Fibroblast of pulmonary artery (primary cell): ENCODE results near the gene C11orf21.

Experiments
- DNase-seq: peaks from one replicate; pipeline ENCODE4 v3.0.0-alpha.2; 2010; ENCODE audit warnings: low read depth
- H3K4me3 ChIP-seq: replicated peaks from 2 replicates; pipeline ENCODE4 v1.5.1; 2011; ENCODE audit warnings: low read depth, mild to moderate bottlenecking, control low read depth, low read length, moderate library complexity
- CTCF ChIP-seq: IDR thresholded peaks from 2 replicates; pipeline ENCODE4 v1.5.1; 2011; ENCODE audit warnings: mild to moderate bottlenecking, control low read depth, low read length, inconsistent platforms; ENCODE audit errors: missing control alignments

C11orf21 gene

GRCh38 chr11:2248762-2249161 lies 53.0 kb downstream of the C11orf21 start:
- TF ChIP-seq CTCF, result no peak
- DNase-seq, result no peak
- no peak overlapping the region for H3K4me3 ChIP-seq

GRCh38 chr11:2248242-2248641 lies 53.5 kb downstream of the C11orf21 start:
- no peak for DNase-seq
- no peak overlapping the region for H3K4me3 ChIP-seq
- no peak for TF ChIP-seq CTCF

GRCh38 chr11:2247496-2247895 lies 54.2 kb downstream of the C11orf21 start:
- H3K4me3 ChIP-seq, result no peak overlapping the region
- TF ChIP-seq CTCF, result no peak
- DNase-seq, result no peak
